Astrocyte (in vitro differentiated cells and primary cell): ENCODE results near the gene LYRM4. TPM values are rescaled to one million over a fixed set of nuclear protein-coding genes. Genes with fewer than 3 reads are reported as not detected.

Experiments used
- DNase-seq: peaks from one replicate; pipeline ENCODE4 v3.0.0-alpha.2; 2010; ENCODE audit warnings: low read depth
- FAIRE-seq: peaks from 2 replicates; lab custom pipeline; 2011; peaks lifted over from hg19 to GRCh38; lab: Jason Lieb, UNC
- H2AFZ ChIP-seq: 2 replicates; pipeline ENCODE4 v1.6.0; 2012; ENCODE audit warnings: low read depth, low read length, inconsistent platforms
- H3K27ac ChIP-seq: 2 replicates; pipeline ENCODE4 v1.5.1; 2011; ENCODE audit warnings: low read depth, low read length, inconsistent platforms
- H3K27me3 ChIP-seq: 2 replicates; pipeline ENCODE4 v1.6.0; 2011; ENCODE audit warnings: low read length, inconsistent platforms; ENCODE audit not compliant: insufficient read depth
- H3K36me3 ChIP-seq: 2 replicates; pipeline ENCODE4 v1.5.1; 2011; ENCODE audit warnings: low read length, inconsistent platforms; ENCODE audit not compliant: insufficient read depth
- H3K4me1 ChIP-seq: 2 replicates; pipeline ENCODE4 v1.5.1; 2011; ENCODE audit warnings: low read length, inconsistent platforms; ENCODE audit not compliant: insufficient read depth
- H3K4me2 ChIP-seq: 2 replicates; pipeline ENCODE4 v1.6.0; 2012; ENCODE audit warnings: low read length, inconsistent platforms
- H3K4me3 ChIP-seq: 2 replicates; pipeline ENCODE4 v1.5.1; 2011; ENCODE audit warnings: low read depth, mild to moderate bottlenecking, low read length, inconsistent platforms; ENCODE audit not compliant: insufficient read depth
- H3K79me2 ChIP-seq: 2 replicates; pipeline ENCODE4 v1.6.0; 2012; ENCODE audit warnings: mild to moderate bottlenecking, low read length, inconsistent platforms; ENCODE audit not compliant: insufficient read depth
- H3K9ac ChIP-seq: 2 replicates; pipeline ENCODE4 v1.6.0; 2012; ENCODE audit warnings: mild to moderate bottlenecking, low read length, inconsistent platforms
- H3K9me3 ChIP-seq: 2 replicates; pipeline ENCODE4 v1.5.1; 2012; ENCODE audit warnings: low read depth, mild to moderate bottlenecking, low read length, inconsistent platforms; ENCODE audit not compliant: insufficient read depth
- H4K20me1 ChIP-seq: 2 replicates; pipeline ENCODE4 v1.6.0; 2012; ENCODE audit warnings: low read length, inconsistent platforms; ENCODE audit not compliant: insufficient read depth
- H3K27ac Mint-ChIP-seq: one replicate; pipeline ENCODE4 v1.8.0; 2021; ENCODE audit warnings: mild to moderate bottlenecking, mixed read lengths; ENCODE audit not compliant: unreplicated experiment
- H3K27me3 Mint-ChIP-seq: one replicate; pipeline ENCODE4 v1.8.0; 2021; ENCODE audit warnings: low read depth, mixed read lengths; ENCODE audit not compliant: unreplicated experiment
- H3K36me3 Mint-ChIP-seq: one replicate; pipeline ENCODE4 v1.8.0; 2021; ENCODE audit warnings: low read depth, mixed read lengths; ENCODE audit not compliant: unreplicated experiment
- H3K4me1 Mint-ChIP-seq: one replicate; pipeline ENCODE4 v1.8.0; 2021; ENCODE audit warnings: low read depth, mixed read lengths; ENCODE audit not compliant: unreplicated experiment
- H3K4me3 Mint-ChIP-seq: one replicate; pipeline ENCODE4 v1.8.0; 2021; ENCODE audit warnings: mild to moderate bottlenecking, moderate library complexity, mixed read lengths; ENCODE audit not compliant: unreplicated experiment
- H3K9me3 Mint-ChIP-seq: one replicate; pipeline ENCODE4 v1.8.0; 2021; ENCODE audit warnings: mild to moderate bottlenecking, mixed read lengths; ENCODE audit not compliant: unreplicated experiment
- EZH2 ChIP-seq: IDR thresholded peaks from 2 replicates; pipeline ENCODE4 v1.6.1; 2012; ENCODE audit warnings: mild to moderate bottlenecking, low read length, inconsistent platforms; ENCODE audit not compliant: insufficient read depth
- total RNA-seq: library from RNA; stranded (reverse); gene quantifications from 2 replicates; pipeline ENCODE4 v1.2.1, GENCODE V29; 2021
- TF ChIP-seq, protein P1 (sequence below): IDR thresholded peaks from 2 replicates; pipeline ENCODE4 v1.5.1; 2011; ENCODE audit warnings: low read depth, mild to moderate bottlenecking, inconsistent platforms, low read length, moderate library complexity; ENCODE audit not compliant: insufficient read depth

LYRM4 gene
- total RNA-seq, 1 donor from 2014 or later: 39.1 TPM

DNA sequence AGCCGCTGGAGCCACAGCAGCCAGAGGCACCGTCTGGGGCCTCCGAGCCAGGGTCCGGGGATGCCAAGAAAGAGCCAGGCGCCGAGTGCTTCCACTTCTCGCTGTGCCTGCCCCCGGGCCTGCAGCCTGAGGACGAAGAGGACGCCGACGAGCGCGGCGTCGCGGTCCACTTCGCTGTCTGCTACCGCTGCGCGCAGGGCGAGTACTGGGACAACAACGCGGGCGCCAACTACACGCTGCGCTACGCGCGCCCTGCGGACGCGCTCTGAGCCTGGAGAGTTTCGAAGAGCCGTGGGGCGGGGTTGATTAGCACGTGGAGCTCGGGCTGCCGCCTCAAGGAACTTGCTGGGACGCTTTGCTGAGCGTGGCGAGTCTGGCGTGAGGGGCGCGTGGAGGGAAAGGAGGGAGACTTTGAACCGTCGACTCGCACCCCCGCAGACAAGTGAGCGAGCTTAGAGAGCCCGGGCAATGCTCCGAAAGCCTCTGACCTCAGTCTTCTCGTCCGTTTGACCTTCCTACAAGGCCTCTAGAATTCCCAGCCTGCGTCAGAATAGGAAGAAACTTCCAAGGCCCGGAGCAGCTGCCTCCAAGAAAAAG, 174.4 kb downstream of the LYRM4 start:
- H3K4me1 ChIP-seq: peaks cover 18% of the 10 kb centered on the region
- H3K4me3 Mint-ChIP-seq: no peak overlapping the region
- H3K9me3 Mint-ChIP-seq: no peaks in the 10 kb centered on the region
- H3K4me2 ChIP-seq: peak overlapping the region; percentile 95
- H3K27ac ChIP-seq: no peak overlapping the region
- no peak for DNase-seq
- no peak overlapping the region for H3K9ac ChIP-seq
- peak; percentile 57 for TF ChIP-seq EZH2
- TF ChIP-seq, protein P1, sequence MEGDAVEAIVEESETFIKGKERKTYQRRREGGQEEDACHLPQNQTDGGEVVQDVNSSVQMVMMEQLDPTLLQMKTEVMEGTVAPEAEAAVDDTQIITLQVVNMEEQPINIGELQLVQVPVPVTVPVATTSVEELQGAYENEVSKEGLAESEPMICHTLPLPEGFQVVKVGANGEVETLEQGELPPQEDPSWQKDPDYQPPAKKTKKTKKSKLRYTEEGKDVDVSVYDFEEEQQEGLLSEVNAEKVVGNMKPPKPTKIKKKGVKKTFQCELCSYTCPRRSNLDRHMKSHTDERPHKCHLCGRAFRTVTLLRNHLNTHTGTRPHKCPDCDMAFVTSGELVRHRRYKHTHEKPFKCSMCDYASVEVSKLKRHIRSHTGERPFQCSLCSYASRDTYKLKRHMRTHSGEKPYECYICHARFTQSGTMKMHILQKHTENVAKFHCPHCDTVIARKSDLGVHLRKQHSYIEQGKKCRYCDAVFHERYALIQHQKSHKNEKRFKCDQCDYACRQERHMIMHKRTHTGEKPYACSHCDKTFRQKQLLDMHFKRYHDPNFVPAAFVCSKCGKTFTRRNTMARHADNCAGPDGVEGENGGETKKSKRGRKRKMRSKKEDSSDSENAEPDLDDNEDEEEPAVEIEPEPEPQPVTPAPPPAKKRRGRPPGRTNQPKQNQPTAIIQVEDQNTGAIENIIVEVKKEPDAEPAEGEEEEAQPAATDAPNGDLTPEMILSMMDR: no peak
- peaks cover 12% of the 10 kb centered on the region for H3K4me1 Mint-ChIP-seq
- H3K27me3 Mint-ChIP-seq: peaks cover 27% of the 10 kb centered on the region
- no peaks in the 10 kb centered on the region for H4K20me1 ChIP-seq
- no peak for FAIRE-seq
- no peaks in the 10 kb centered on the region for H3K36me3 Mint-ChIP-seq
- no peaks in the 10 kb centered on the region for H3K9me3 ChIP-seq
- peak overlapping the region; percentile 79 for H2AFZ ChIP-seq
- H3K4me3 ChIP-seq: peak overlapping the region; percentile 58
- no peak overlapping the region for H3K27ac Mint-ChIP-seq
- H3K27me3 ChIP-seq: peaks cover 34% of the 10 kb centered on the region
- H3K79me2 ChIP-seq: no peaks in the 10 kb centered on the region
- H3K36me3 ChIP-seq: no peaks in the 10 kb centered on the region

DNA sequence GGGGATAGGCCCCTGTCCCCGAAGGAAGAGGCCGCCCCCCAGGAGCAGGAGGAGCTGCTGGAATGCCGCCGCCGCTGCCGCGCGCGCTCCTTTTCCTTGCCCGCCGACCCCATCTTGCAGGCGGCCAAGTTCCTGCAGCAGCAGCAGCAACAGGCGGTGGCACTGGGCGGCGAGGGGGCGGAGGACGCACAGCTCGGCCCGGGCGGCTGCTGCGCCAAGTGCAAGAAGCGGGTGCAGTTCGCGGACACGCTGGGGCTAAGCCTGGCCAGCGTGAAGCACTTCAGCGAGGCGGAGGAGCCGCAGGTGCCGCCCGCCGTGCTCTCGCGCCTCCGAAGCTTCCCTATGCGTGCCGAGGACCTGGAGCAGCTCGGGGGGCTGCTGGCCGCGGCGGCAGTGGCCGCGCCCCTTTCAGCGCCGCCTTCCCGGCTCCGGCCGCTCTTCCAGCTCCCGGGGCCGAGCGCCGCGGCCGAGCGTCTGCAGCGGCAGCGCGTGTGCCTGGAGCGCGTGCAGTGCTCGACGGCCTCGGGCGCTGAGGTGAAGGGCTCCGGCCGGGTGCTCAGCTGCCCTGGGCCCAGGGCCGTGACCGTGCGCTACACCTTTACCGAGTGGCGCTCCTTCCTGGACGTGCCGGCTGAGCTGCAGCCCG, 175.0 kb downstream of the LYRM4 start:
- H3K9me3 ChIP-seq: no peaks in the 10 kb centered on the region
- no peaks in the 10 kb centered on the region for H3K79me2 ChIP-seq
- peaks cover 18% of the 10 kb centered on the region for H3K4me1 Mint-ChIP-seq
- H3K27me3 ChIP-seq: peaks cover 29% of the 10 kb centered on the region
- H3K4me2 ChIP-seq: peak overlapping the region; percentile 95
- H3K4me1 ChIP-seq: peaks cover 18% of the 10 kb centered on the region
- DNase-seq (peak; percentile 27), FAIRE-seq (no peak)
- no peaks in the 10 kb centered on the region for H3K36me3 Mint-ChIP-seq
- H3K27me3 Mint-ChIP-seq: peaks cover 24% of the 10 kb centered on the region
- H3K36me3 ChIP-seq: no peaks in the 10 kb centered on the region
- TF ChIP-seq, protein P1: no peak
- TF ChIP-seq EZH2: no peak
- no peak overlapping the region for H3K27ac Mint-ChIP-seq
- H3K4me3 ChIP-seq: peak overlapping the region; percentile 58
- no peaks in the 10 kb centered on the region for H3K9me3 Mint-ChIP-seq
- H4K20me1 ChIP-seq: no peaks in the 10 kb centered on the region
- H3K4me3 Mint-ChIP-seq: no peak overlapping the region
- H3K27ac ChIP-seq: no peak overlapping the region
- H3K9ac ChIP-seq: peak overlapping the region; percentile 55
- peak overlapping the region; percentile 79 for H2AFZ ChIP-seq
